Activated CD4-positive, alpha-beta memory T cell treated with anti-CD3 and anti-CD28 coated beads, Interleukin-2, amount 10 ng/mL, durations not matched to agents 7 days and 5 days (primary cell): ENCODE measurements around the gene PKNOX1. TPM values are rescaled to one million over a fixed set of nuclear protein-coding genes. Genes with fewer than 3 reads are reported as not detected.
"Not testable (repeated sequence)": the region's sequence is repeated elsewhere in the genome, so short reads cannot be mapped to it uniquely, and the experiment has no call there.

ENCODE experiments used
- CTCF ChIA-PET: fragments of 350-600 bp; sonication (Branson Sonifier 250); formaldehyde crosslinking; loops from one replicate; lab custom pipeline; 2021; ENCODE audit warnings: antibody characterized with exemption, inconsistent platforms; lab: Charles Lee
- POLR2A ChIA-PET: fragments of 350-600 bp; sonication (Branson Sonifier 250); formaldehyde crosslinking; loops from one replicate; lab custom pipeline; 2021; ENCODE audit warnings: antibody characterized with exemption; lab: Charles Lee
- DNase-seq: peaks from one replicate; pipeline ENCODE4 v3.0.0-alpha.2; 2020
- H3K27ac Mint-ChIP-seq: one replicate; pipeline ENCODE4 v1.8.0; 2021; ENCODE audit warnings: mild to moderate bottlenecking, mixed read lengths
- H3K27me3 Mint-ChIP-seq: one replicate; pipeline ENCODE4 v1.8.0; 2021; ENCODE audit warnings: mixed read lengths
- H3K36me3 Mint-ChIP-seq: one replicate; pipeline ENCODE4 v1.8.0; 2021; ENCODE audit warnings: low read depth, mixed read lengths
- H3K4me1 Mint-ChIP-seq: one replicate; pipeline ENCODE4 v1.8.0; 2021; ENCODE audit warnings: mixed read lengths
- H3K4me3 Mint-ChIP-seq: one replicate; pipeline ENCODE4 v1.8.0; 2021; ENCODE audit warnings: mild to moderate bottlenecking, mixed read lengths
- H3K9me3 Mint-ChIP-seq: one replicate; pipeline ENCODE4 v1.8.0; 2021; ENCODE audit warnings: mixed read lengths
- total RNA-seq, 2 experiments: library from RNA; stranded (reverse); gene quantifications; one replicate each; pipeline ENCODE4 v1.2.3, GENCODE V29; 2021

PKNOX1 gene
- total RNA-seq, 2 experiments from 2014 or later: 27.2 to 33.7 TPM

DNA sequence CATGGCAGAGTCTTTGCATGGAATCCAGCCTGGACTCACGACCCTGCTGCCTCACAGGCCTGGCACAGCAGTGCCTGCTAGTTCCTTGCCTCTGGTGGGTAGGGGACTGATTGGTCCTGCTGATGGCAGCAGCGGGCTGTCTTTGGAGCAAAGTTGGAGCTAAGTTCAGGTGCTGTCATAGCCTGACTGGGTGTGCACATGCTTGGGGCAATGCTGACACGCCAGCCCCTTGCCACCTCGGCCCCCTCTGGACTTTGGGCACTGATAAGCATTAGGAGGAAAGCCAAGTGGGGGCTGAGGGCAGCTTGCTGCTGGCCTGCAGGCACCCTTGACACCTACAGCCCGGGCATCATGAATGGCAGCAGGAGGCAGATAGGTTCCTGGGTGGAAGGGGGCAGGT, 67.8 kb downstream of the PKNOX1 start:
- CTCF ChIA-PET, H3K9me3 Mint-ChIP-seq, H3K27me3 Mint-ChIP-seq, H3K4me1 Mint-ChIP-seq, POLR2A ChIA-PET, H3K36me3 Mint-ChIP-seq, H3K4me3 Mint-ChIP-seq, H3K27ac Mint-ChIP-seq, DNase-seq: not testable (repeated sequence)

DNA sequence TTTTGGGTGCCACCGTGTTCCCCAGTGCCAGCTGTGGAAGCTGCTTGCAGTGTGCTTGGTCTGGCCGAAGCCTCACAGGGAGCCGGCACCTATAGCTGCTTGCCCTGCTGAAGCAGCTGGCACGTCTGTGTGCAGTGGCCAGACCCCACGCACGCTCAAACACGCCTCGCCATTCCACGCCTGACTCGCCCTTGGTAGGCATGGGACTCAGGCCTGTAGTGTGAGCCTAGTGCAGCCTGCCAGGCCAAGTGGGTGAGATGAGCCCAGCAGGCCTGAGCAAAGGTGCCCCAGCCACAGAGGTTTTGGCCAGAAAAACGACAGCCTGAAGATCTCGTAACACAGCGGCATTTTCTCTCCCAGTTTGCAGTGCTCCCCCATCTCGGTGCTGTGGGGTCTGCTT, 68.9 kb downstream of the PKNOX1 start:
- H3K27me3 Mint-ChIP-seq, H3K36me3 Mint-ChIP-seq, DNase-seq, CTCF ChIA-PET, POLR2A ChIA-PET, H3K4me1 Mint-ChIP-seq, H3K27ac Mint-ChIP-seq, H3K9me3 Mint-ChIP-seq, H3K4me3 Mint-ChIP-seq: not testable (repeated sequence)

DNA sequence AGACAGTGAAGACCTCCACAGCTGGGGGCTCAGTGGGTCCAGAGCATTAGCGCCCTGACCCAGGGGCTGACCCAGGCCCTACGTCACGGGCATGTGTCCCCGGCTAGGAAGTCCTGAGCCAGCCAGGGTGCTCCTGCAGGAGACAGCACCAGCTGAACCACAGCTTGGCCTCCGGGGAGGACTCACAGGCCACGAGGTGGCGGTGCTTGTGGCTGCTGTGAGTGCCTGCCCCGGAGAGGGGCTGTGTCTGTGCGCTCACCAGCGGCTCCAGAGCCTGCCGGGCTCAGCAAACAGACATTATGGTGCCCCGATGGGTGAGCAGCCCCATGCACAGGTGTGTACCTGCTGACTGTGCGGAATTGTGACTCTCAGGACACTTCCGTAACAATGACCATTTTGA, 70.2 kb downstream of the PKNOX1 start:
- CTCF ChIA-PET, POLR2A ChIA-PET, H3K4me3 Mint-ChIP-seq, H3K4me1 Mint-ChIP-seq, DNase-seq, H3K27me3 Mint-ChIP-seq, H3K36me3 Mint-ChIP-seq, H3K9me3 Mint-ChIP-seq, H3K27ac Mint-ChIP-seq: not testable (repeated sequence)

DNA sequence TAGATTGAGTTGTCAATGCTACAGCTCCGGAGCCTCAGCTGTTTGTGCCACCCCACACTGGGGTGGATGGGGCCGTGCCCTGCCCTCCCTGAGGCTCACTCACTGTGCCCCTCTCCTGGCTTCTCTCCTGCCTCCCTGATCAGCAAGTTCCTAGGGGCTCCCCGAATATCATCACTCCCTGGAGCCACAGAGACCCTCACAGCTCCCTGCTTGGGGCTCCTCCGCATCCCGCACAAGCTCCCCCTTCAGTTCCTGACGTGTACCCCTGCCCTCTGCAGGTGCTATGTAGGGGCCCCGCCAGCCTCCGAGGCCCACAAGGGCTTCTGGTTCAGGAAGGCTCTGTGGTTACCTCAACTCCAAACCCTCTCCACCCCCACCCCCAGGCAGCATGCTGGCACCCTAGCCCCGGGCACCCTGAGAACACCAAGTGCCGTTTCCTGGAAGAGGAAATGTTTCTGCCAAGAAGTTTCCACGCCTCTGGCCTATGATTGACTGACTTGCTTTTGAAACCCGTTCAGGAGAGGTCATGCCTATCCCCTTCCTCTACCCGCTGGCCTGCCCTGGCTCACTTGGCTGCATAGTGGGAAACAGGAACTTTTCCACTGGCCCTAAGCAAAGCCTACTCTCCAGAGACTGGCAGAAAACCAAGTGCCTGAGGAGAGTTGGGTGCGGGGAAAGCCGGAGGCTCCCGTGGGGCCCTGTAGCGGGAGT, 71.0 kb downstream of the PKNOX1 start:
- H3K36me3 Mint-ChIP-seq, H3K4me3 Mint-ChIP-seq, H3K27me3 Mint-ChIP-seq, DNase-seq, H3K9me3 Mint-ChIP-seq, CTCF ChIA-PET, POLR2A ChIA-PET, H3K4me1 Mint-ChIP-seq: not testable (repeated sequence)
- H3K27ac Mint-ChIP-seq: peak overlapping the region; percentile 76

DNA sequence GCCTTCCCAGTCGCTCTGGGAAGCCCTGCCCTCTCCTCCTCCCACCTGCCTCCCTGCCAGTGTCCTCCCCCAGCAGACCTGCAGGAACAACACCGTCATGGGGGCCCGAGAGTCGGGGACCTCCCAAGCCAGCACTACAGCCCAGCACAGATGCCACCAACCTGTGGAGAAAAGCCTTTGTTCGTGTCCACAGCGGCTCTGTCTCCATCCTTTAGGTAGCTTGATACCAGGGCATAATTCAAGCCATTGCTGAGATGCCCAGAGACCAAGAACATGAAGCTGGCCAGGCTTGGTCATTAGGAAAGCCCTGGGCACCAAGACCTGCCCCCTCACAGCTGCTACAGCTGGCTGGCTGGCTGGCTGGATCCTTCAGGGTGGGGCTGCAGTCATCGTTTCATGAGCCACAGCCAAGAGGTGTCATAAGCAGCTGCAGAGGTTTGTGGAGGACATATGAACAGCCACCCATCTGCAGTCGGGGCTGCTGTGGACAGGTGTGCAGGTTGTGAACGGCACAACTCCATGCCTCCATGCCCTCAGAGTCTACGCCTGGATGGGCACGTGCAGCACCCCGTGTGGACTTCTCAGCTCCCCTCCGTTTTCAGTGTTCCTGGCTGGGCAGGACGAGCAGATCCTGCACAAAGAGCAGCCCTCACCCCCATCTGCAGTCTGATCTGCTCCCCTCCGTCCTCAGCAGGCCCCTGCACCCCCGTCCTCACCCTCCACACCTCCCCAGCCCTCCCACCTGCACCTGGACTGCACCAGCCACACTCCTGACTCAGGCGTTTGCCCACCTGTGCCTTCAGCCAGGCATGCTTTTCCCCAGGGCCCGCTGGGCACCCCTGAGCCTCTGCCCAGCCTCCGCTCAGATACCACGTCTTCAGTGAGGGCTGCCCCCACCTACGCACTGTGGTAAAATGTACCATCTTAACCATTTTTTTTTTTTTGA, 71.8 kb downstream of the PKNOX1 start:
- DNase-seq, H3K27me3 Mint-ChIP-seq, POLR2A ChIA-PET, CTCF ChIA-PET, H3K4me1 Mint-ChIP-seq, H3K36me3 Mint-ChIP-seq, H3K4me3 Mint-ChIP-seq, H3K9me3 Mint-ChIP-seq: not testable (repeated sequence)
- peak overlapping the region; percentile 70 for H3K27ac Mint-ChIP-seq

DNA sequence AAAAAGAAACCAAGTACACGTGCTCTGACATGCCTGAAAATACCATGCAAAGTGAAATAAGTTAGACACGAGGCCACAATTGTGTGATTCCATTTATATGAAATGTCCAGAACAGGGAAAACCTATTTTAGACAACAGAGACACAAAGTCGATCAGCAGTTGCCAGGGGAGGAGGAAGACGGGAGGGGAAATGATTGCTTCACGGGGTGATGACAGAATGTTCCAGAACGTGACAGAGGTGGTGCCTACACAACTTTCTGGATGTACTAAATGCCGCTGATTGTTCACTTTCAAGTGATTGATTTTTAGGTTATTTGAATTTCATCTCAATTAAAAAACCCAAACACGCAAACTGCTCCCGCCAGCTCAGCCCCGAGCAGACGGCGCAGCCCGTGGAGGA, 78.8 kb downstream of the PKNOX1 start:
- CTCF ChIA-PET: not testable (repeated sequence)

DNA sequence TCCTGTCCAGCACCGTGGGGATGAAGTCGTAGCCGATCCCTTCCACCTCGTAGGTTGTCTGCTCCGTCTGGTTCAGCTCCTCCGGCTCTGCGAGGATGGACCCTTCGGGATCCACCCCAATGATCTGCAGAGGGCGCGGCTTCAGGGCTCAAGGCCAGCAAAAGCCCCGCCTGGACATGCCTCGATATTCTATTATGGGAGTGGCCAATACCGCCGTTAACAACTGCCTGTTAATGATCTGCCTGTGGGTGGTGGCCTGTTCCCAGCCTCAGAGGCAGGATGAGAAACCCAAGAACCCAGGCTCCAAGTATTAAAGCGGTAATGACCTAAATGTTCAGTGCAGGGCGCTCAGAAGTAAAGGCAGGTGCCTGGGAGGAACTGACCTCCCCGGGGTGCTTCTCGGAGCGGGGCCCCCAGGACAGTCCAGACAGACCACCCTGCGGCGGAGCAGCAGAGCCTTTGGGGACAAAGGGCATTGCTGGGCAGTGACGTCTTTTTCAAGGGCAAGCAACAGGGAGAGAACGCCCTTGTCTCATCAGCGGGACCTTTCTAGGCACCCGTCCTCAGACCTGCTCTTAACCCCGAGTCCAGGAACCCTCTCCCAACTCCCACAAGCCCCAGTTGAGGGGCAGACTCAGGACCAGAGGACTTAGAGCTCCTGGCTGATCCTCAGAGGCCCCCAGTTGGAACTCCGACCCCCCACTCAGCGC, 88.7 kb downstream of the PKNOX1 start:
- CTCF ChIA-PET, H3K9me3 Mint-ChIP-seq, DNase-seq, H3K4me1 Mint-ChIP-seq, H3K27ac Mint-ChIP-seq, H3K27me3 Mint-ChIP-seq, H3K36me3 Mint-ChIP-seq, POLR2A ChIA-PET, H3K4me3 Mint-ChIP-seq: not testable (repeated sequence)

More for the DNA sequence above, 78.8 kb downstream of the PKNOX1 start:
- H3K9me3 Mint-ChIP-seq, H3K27me3 Mint-ChIP-seq, H3K4me1 Mint-ChIP-seq, DNase-seq, POLR2A ChIA-PET, H3K36me3 Mint-ChIP-seq, H3K27ac Mint-ChIP-seq, H3K4me3 Mint-ChIP-seq: not testable (repeated sequence)

DNA sequence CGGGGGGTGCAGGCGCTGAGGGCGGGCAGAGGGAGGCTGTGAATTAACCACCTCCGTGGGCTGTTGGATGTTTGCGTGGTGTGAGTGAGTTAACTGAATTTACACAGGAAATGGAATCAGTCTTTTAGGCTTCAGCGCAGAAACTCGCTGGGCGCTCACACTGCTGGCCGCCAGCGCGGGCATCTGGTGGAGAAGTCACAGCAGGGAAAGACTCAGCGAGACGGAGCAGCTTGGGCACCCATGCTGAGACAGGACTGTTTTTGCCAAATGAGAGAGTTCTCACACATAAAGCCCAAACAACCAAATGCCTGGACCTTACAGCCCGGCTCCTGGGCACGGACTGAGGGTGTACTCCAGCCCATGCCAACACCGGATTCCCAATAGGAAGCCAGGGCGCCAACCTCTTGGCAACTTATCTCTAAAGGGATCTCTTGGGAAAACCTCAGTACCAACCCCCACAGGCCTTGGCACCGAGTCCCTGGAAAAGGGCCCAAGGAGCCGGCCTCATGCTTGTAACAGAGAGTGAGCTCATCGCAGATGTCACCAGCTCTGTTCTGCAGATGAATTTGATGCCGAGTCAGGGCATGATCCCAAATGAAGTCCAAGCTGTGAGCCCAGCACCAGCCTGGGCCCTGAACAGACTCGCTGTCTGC, 90.0 kb downstream of the PKNOX1 start:
- H3K4me3 Mint-ChIP-seq, H3K27me3 Mint-ChIP-seq, H3K36me3 Mint-ChIP-seq, CTCF ChIA-PET, POLR2A ChIA-PET, H3K27ac Mint-ChIP-seq, H3K4me1 Mint-ChIP-seq, DNase-seq, H3K9me3 Mint-ChIP-seq: not testable (repeated sequence)

DNA sequence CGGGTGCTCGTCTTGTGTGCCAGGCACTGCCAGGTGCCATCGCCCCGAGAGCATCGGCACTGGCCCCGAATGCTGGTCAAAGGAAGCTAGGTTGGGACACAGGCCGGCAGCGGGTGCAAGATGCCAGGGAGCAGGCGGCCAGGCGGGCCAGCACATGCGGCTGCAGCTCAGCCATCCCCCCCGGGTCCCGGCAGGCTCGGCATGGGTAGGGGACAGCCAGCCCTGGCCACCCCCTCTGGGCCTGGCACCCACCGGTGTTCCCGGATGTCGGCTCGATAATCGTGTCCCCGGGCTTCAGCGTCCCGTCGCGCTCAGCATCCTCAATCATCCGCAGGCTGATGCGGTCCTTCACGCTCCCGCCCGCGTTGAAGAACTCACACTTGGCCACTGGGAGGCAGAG, 91.6 kb downstream of the PKNOX1 start:
- H3K4me1 Mint-ChIP-seq, H3K4me3 Mint-ChIP-seq, POLR2A ChIA-PET, H3K27ac Mint-ChIP-seq, H3K9me3 Mint-ChIP-seq, CTCF ChIA-PET, H3K36me3 Mint-ChIP-seq, DNase-seq, H3K27me3 Mint-ChIP-seq: not testable (repeated sequence)

DNA sequence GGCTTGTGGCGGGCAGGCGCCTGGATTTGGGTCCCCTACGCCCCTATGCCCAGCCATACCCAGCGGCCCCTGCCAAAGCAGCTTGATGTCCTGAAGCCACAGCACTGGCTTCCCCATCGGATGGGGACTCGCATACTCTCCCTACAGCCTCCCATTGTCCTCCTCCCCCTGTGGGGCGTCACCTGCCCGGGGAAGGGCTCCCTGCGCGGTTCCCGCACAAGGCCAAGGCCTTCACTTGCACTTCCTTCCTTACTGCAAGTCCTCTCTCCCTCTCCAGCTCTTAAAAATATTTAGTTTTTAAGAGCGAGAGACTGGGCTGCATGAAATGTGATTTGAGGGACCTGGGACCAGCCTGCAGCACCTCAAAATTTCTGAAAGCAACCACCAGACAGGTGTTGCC, 92.3 kb downstream of the PKNOX1 start:
- H3K27me3 Mint-ChIP-seq, H3K9me3 Mint-ChIP-seq, H3K27ac Mint-ChIP-seq, H3K4me3 Mint-ChIP-seq, H3K4me1 Mint-ChIP-seq, POLR2A ChIA-PET, H3K36me3 Mint-ChIP-seq, CTCF ChIA-PET, DNase-seq: not testable (repeated sequence)

DNA sequence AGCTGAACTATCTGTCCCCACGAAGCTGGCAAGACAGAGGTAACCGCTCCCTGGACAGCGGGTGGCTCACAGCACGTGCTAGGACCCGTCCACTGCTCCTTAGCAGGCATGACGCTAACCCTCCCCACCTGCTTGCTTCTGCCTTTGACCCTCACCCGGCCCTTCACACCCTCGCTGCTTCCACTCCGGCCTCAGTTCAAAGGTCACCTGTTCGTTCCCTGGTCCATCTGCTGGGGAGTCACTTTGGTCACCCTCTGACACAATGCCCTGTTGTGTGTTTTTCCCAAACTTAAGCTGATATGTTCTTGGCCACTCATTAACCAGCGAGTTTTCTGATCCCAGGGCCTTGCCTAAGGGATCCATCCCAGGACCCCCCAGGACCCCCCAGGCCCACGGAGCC, 93.7 kb downstream of the PKNOX1 start:
- H3K4me3 Mint-ChIP-seq, POLR2A ChIA-PET, H3K4me1 Mint-ChIP-seq, CTCF ChIA-PET, H3K36me3 Mint-ChIP-seq, H3K27ac Mint-ChIP-seq, H3K9me3 Mint-ChIP-seq, DNase-seq, H3K27me3 Mint-ChIP-seq: not testable (repeated sequence)

DNA sequence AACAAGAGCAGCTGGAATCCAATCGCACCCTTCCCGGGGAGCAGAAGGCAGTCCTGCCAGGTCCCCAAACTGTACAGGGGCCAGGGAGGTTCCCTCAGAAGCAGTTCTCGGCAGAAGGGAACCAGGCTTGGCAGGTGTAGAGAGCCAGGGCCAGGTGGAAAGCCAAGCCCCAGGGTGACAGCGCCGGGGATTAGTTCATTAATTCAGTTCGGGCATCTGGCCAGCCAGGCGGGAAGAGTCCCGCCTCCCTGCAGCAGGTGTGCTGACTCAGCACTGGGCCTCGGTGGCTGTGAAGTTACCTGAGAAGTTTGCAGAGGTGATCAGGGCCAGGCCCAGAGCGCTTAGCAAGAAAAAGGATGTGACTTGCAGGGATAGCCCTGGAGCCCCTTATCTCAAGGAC, 95.3 kb downstream of the PKNOX1 start:
- POLR2A ChIA-PET, CTCF ChIA-PET, H3K27me3 Mint-ChIP-seq, H3K4me1 Mint-ChIP-seq, DNase-seq, H3K27ac Mint-ChIP-seq, H3K9me3 Mint-ChIP-seq, H3K4me3 Mint-ChIP-seq, H3K36me3 Mint-ChIP-seq: not testable (repeated sequence)

DNA sequence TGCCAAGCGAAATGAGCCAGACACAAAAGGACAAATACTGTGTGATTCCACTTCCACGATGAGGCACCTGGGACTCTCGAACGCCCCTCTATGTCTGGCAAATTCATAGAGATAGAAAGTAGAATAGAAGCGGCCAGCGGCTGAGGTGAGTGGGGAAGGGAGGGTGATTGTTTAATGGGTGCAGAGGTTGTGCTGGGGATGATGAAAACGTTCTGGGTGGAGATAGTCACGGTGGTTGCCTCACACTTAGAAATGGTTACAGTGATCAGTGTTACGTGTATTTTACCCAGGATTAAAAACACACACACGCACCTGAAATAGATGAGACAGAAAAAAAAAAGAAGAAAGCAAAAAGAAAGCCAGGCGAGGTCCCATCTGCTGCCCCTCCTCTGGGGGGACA, 98.4 kb downstream of the PKNOX1 start:
- POLR2A ChIA-PET, DNase-seq: not testable (repeated sequence)

More for the DNA sequence above, 98.4 kb downstream of the PKNOX1 start:
- H3K27me3 Mint-ChIP-seq, CTCF ChIA-PET, H3K36me3 Mint-ChIP-seq, H3K27ac Mint-ChIP-seq, H3K4me3 Mint-ChIP-seq, H3K9me3 Mint-ChIP-seq, H3K4me1 Mint-ChIP-seq: not testable (repeated sequence)
